ENCODE measurements around the gene PISD.
"Not testable (repeated sequence)": the region's sequence is repeated elsewhere in the genome, so short reads cannot be mapped to it uniquely, and the experiment has no call there.

DNA sequence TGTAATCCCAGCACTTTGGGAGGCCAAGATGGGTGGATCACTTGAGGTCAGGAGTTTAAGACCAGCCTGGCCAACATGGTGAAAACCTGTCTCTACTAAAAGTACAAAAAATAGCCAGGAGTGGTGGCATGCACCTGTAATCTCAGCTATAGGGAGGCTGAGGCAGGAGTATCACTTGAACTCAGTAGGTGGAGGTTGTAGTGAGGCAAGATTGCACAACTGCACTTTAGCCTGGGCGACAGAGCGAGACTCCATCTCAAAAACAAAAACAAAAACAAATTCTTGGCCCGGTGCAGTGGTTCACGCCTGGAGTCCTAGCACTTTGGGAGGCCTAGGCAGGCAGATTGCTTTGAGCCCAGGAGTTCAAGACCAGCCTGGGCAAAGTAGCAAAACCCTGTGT lies 6.8 kb upstream of the PISD start:
- TF ChIP-seq, protein P1, sequence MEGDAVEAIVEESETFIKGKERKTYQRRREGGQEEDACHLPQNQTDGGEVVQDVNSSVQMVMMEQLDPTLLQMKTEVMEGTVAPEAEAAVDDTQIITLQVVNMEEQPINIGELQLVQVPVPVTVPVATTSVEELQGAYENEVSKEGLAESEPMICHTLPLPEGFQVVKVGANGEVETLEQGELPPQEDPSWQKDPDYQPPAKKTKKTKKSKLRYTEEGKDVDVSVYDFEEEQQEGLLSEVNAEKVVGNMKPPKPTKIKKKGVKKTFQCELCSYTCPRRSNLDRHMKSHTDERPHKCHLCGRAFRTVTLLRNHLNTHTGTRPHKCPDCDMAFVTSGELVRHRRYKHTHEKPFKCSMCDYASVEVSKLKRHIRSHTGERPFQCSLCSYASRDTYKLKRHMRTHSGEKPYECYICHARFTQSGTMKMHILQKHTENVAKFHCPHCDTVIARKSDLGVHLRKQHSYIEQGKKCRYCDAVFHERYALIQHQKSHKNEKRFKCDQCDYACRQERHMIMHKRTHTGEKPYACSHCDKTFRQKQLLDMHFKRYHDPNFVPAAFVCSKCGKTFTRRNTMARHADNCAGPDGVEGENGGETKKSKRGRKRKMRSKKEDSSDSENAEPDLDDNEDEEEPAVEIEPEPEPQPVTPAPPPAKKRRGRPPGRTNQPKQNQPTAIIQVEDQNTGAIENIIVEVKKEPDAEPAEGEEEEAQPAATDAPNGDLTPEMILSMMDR (IDR thresholded peaks at IDR 0.05; ENCODE audit: low read length), result not testable (repeated sequence)
- TF ChIP-seq EZH2 (IDR thresholded peaks at IDR 0.05; ENCODE audit: borderline replicate concordance, low read length), result not testable (repeated sequence)
